ENCODE data around the gene MED7. TPM values are rescaled to one million over a fixed set of nuclear protein-coding genes. Genes with fewer than 3 reads are reported as not detected.

Gene MED7
- total and polyA plus RNA-seq, 7 donors: 9.7 to 19.2 (median 14.9) TPM

- DNase-seq: no peak
- Histone ChIP-seq H3K27me3 (no peaks in the 10 kb centered on the region), H3K36me3 (no peaks in the 10 kb centered on the region), H3K27ac (no peak overlapping the region), H3K9me3 (peaks cover 0 to 2% (median 0%) of the 10 kb centered on the region in 4 donors), H3K4me3 (no peak overlapping the region), H3K4me1 (no peaks in the 10 kb centered on the region)
- TF ChIP-seq CTCF (IDR thresholded peaks at IDR 0.05) (no peak), POLR2A (IDR thresholded peaks at IDR 0.05) (no peak), POLR2AphosphoS5 (IDR thresholded peaks at IDR 0.05) (no peak), EP300 (IDR thresholded peaks at IDR 0.05) (no peak)
- WGBS, 2 donors: 93% methylated on average over 14 of the region's 14 CpGs
- intact Hi-C loops (cut with DNase I): no loop called here
Observed at GRCh38 chr5:157165668-157166067, 23.0 kb upstream of the MED7 start.

- no peak overlapping the region for H3K27ac ChIP-seq
- 89 to 91% methylated on average over 4 of the region's 4 CpGs for WGBS, 2 donors
- H3K4me1 ChIP-seq: no peaks in the 10 kb centered on the region
- H3K27me3 ChIP-seq: no peaks in the 10 kb centered on the region
- TF ChIP-seq CTCF (IDR thresholded peaks at IDR 0.05): no peak
- no peak for TF ChIP-seq POLR2A (IDR thresholded peaks at IDR 0.05)
- no peaks in the 10 kb centered on the region for H3K36me3 ChIP-seq
- H3K9me3 ChIP-seq: peaks cover 0 to 2% (median 0%) of the 10 kb centered on the region in 4 donors
- H3K4me3 ChIP-seq: no peak overlapping the region
- no peak for DNase-seq
- intact Hi-C loops (cut with DNase I): no loop called here
Observed at GRCh38 chr5:157165261-157165660, 22.6 kb upstream of the MED7 start.

GRCh38 chr5:157164521-157164920 lies 21.9 kb upstream of the MED7 start:
- TF ChIP-seq POLR2A (IDR thresholded peaks at IDR 0.05) (no peak), POLR2AphosphoS5 (IDR thresholded peaks at IDR 0.05) (no peak), CTCF (IDR thresholded peaks at IDR 0.05) (no peak), EP300 (IDR thresholded peaks at IDR 0.05) (no peak)
- Histone ChIP-seq H3K4me3 (no peak overlapping the region), H3K4me1 (no peaks in the 10 kb centered on the region), H3K27me3 (no peaks in the 10 kb centered on the region), H3K9me3 (peaks cover 0 to 2% (median 0%) of the 10 kb centered on the region in 4 donors), H3K27ac (no peak overlapping the region), H3K36me3 (no peaks in the 10 kb centered on the region)
- no peak for DNase-seq
- intact Hi-C loops (cut with DNase I): no loop called here
- 74 to 90% methylated on average over 5 of the region's 5 CpGs for WGBS, 2 donors

DNA sequence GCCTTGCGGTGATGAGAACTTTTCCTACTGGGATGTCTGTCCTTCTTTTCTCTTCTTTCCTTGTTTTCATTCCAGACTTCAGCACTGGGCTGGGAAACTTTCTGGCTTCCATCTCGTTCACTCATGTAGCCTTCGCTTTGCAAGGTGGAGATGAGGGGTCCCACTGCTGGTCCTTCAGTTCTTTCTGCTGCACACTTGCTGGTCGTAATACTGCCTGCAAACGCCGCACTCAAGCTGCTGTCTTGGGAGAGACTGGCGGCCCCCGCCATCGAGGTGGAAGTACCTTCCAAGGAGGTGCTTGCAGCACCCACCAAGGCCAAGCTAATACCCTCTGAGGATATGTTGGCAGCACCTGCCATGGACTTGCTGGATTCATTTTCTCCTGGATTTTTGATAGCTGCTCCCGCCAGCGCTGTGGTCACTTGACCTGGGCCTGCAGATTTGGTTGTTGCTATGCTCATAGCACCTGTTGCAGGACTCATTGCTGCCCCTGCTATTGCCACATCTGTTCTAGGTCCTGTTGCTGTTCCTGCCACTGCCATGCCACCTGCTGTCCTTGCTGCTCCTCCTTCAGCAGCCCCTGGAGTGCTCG lies 20.4 kb upstream of the MED7 start:
- Histone ChIP-seq H3K4me1 (no peaks in the 10 kb centered on the region), H3K27ac (no peak overlapping the region), H3K36me3 (no peaks in the 10 kb centered on the region), H3K27me3 (no peaks in the 10 kb centered on the region), H3K4me3 (no peak overlapping the region), H3K9me3 (no peaks in the 10 kb centered on the region)
- WGBS, 2 donors: 94 to 95% methylated on average over 12 of the region's 12 CpGs
- intact Hi-C loops (cut with DNase I): no loop called here
- DNase-seq: no peak
- TF ChIP-seq POLR2A (IDR thresholded peaks at IDR 0.05): no peak
- TF ChIP-seq POLR2AphosphoS5 (IDR thresholded peaks at IDR 0.05): no peak
- TF ChIP-seq EP300 (IDR thresholded peaks at IDR 0.05): no peak
- TF ChIP-seq CTCF (IDR thresholded peaks at IDR 0.05): no peak

DNA sequence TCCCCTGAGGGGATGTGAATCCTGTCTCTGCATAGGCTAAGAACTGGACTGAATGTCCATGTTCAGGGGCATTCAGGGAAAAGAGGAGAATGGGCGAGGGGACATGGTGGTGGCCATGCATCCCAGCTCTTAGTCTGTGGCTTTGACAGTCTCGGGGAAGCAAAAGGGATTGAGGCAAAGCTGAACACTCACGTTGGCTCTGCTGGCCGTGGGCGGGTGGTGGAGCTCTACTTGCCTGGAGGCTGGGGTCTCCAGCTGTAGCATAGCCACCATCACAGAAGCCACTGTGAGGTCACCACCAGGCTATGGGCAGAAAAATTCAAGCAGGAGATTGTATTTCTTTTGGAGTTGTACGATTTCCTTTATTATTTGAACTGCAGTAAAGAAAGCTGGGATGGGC lies 19.3 kb upstream of the MED7 start:
- intact Hi-C loops (cut with DNase I): no loop called here
- WGBS, 2 donors: 89 to 90% methylated on average over 6 of the region's 6 CpGs
- DNase-seq: no peak
- no peak overlapping the region for H3K4me3 ChIP-seq
- H3K36me3 ChIP-seq: no peaks in the 10 kb centered on the region
- no peak overlapping the region for H3K27ac ChIP-seq
- no peaks in the 10 kb centered on the region for H3K27me3 ChIP-seq
- H3K9me3 ChIP-seq: no peaks in the 10 kb centered on the region
- TF ChIP-seq POLR2AphosphoS5 (IDR thresholded peaks at IDR 0.05) (no peak), EP300 (IDR thresholded peaks at IDR 0.05) (no peak), CTCF (IDR thresholded peaks at IDR 0.05) (no peak), POLR2A (IDR thresholded peaks at IDR 0.05) (no peak)
- H3K4me1 ChIP-seq: no peaks in the 10 kb centered on the region

All from sigmoid colon (tissue), 7 donors.